GM10248 (cell line): ENCODE measurements around the gene OLFML3.

ENCODE experiments used
- CTCF ChIA-PET: fragments of 300-600 bp; sonication (Branson Sonifier 250); formaldehyde crosslinking; extraction: SDS; loops from one replicate; lab custom pipeline; 2021; ENCODE audit warnings: antibody characterized with exemption; lab: Yijun Ruan, JAX
- POLR2A ChIA-PET: fragments of 350-650 bp; sonication (Branson Sonifier 250); formaldehyde crosslinking; extraction: SDS; loops from one replicate; lab custom pipeline; 2020; ENCODE audit warnings: antibody characterized with exemption; lab: Yijun Ruan, JAX
- DNase-seq: peaks from one replicate; pipeline ENCODE4 v3.0.0; 2012; ENCODE audit errors: extremely low spot score
- CTCF ChIP-seq: IDR thresholded peaks from 2 replicates; pipeline ENCODE4 v1.5.1; 2012; ENCODE audit warnings: mild to moderate bottlenecking, low read depth; ENCODE audit errors: extremely low read depth, missing control alignments, control extremely low read depth

The OLFML3 gene

GRCh38 chr1:113958691-113959090 lies 20.6 kb upstream of the OLFML3 start:
- no peak for TF ChIP-seq CTCF
- CTCF ChIA-PET = interaction anchor here (1.1 to 1.6 kb wide), 3 partner anchors 13 to 123 kb away, joined by 3 to 4 read pairs (median 4); no protein-coding TSS in a partner anchor
- POLR2A ChIA-PET = no interaction called here
- no peak for DNase-seq

GRCh38 chr1:113963281-113963906 lies 15.9 kb upstream of the OLFML3 start:
- CTCF ChIA-PET = interaction anchor here (1.2 to 2.8 kb wide), 9 partner anchors 10 to 319 kb away, joined by 3 to 14 read pairs (median 6); partner anchors contain the start of gene OLFML3
- DNase-seq = no peak
- no peak for TF ChIP-seq CTCF
- POLR2A ChIA-PET = interaction anchor here (0.5 kb wide), 1 partner anchor 963 kb away, joined by 3 read pairs; no protein-coding TSS in a partner anchor

GRCh38 chr1:113965703-113966412 lies 13.4 kb upstream of the OLFML3 start:
- ChIA-PET CTCF (no interaction called here), POLR2A (no interaction called here)
- TF ChIP-seq CTCF = no peak
- no peak for DNase-seq

GRCh38 chr1:113972954-113973353 lies 6.3 kb upstream of the OLFML3 start:
- no peak for TF ChIP-seq CTCF
- DNase-seq = no peak
- CTCF ChIA-PET = no interaction called here
- POLR2A ChIA-PET = no interaction called here

GRCh38 chr1:113975211-113975895 lies 3.9 kb upstream of the OLFML3 start:
- TF ChIP-seq CTCF = no peak
- DNase-seq = no peak
- CTCF ChIA-PET = interaction anchor here (0.9 to 12.2 kb wide), 7 partner anchors 8 to 372 kb away, joined by 3 to 163 read pairs (median 3); no protein-coding TSS in a partner anchor
- POLR2A ChIA-PET = no interaction called here

GRCh38 chr1:113976609-113977278 lies 2.5 kb upstream of the OLFML3 start:
- ChIA-PET POLR2A (no interaction called here), CTCF (interaction anchor here (0.9 to 12.2 kb wide), 16 partner anchors 9 to 602 kb away, joined by 3 to 163 read pairs (median 4); no protein-coding TSS in a partner anchor)
- no peak for DNase-seq
- peak; percentile 27 for TF ChIP-seq CTCF
